ENCODE results near the gene WWC1. TPM values are rescaled to one million over a fixed set of nuclear protein-coding genes. Genes with fewer than 3 reads are reported as not detected.

Gene WWC1
- total RNA-seq, 2 donors from 2014 or later = 40.0 to 49.4 TPM

GRCh38 chr5:168463081-168463480 is 171.6 kb downstream of the WWC1 start:
- intact Hi-C loops (cut with DNase I) = no loop called here
- no peak overlapping the region for H3K4me3 ChIP-seq
- H3K4me1 ChIP-seq = no peaks in the 10 kb centered on the region
- H3K27ac ChIP-seq = no peak overlapping the region
- peaks cover 8 to 29% of the 10 kb centered on the region in 2 donors for H3K36me3 ChIP-seq (replicated peaks in 1 of 2; ENCODE audit: insufficient read depth in 1 of 2, low read depth in 2 of 2)
- TF ChIP-seq POLR2A (IDR thresholded peaks at IDR 0.05) (no peak), CTCF (IDR thresholded peaks at IDR 0.05) (no peak)
- ATAC-seq (no peak), DNase-seq (no peak)
- no peaks in the 10 kb centered on the region for H3K27me3 ChIP-seq
- 91 to 94% methylated on average over 2 of the region's 2 CpGs for WGBS, 2 donors
- no peaks in the 10 kb centered on the region for H3K9me3 ChIP-seq

GRCh38 chr5:168464214-168464613 is 172.8 kb downstream of the WWC1 start:
- TF ChIP-seq CTCF (IDR thresholded peaks at IDR 0.05) = no peak
- no peak for TF ChIP-seq POLR2A (IDR thresholded peaks at IDR 0.05)
- Histone ChIP-seq H3K27me3 (no peaks in the 10 kb centered on the region), H3K4me3 (no peak overlapping the region), H3K9me3 (no peaks in the 10 kb centered on the region), H3K27ac (no peak overlapping the region), H3K36me3 (replicated peaks in 1 of 2; ENCODE audit: insufficient read depth in 1 of 2, low read depth in 2 of 2) (peaks cover 8 to 23% of the 10 kb centered on the region in 2 donors), H3K4me1 (no peaks in the 10 kb centered on the region)
- WGBS, 2 donors = 46 to 65% methylated on average over 5 of the region's 5 CpGs
- no peak for DNase-seq
- intact Hi-C loops (cut with DNase I) = no loop called here
- no peak for ATAC-seq

GRCh38 chr5:168464641-168465040 is 173.2 kb downstream of the WWC1 start:
- no peak for ATAC-seq
- H3K27ac ChIP-seq = no peak overlapping the region
- no peak for DNase-seq
- no peaks in the 10 kb centered on the region for H3K9me3 ChIP-seq
- no peak for TF ChIP-seq CTCF (IDR thresholded peaks at IDR 0.05)
- no peak for TF ChIP-seq POLR2A (IDR thresholded peaks at IDR 0.05)
- H3K36me3 ChIP-seq (replicated peaks in 1 of 2; ENCODE audit: insufficient read depth in 1 of 2, low read depth in 2 of 2) = peaks cover 9 to 23% of the 10 kb centered on the region in 2 donors
- H3K4me3 ChIP-seq = no peak overlapping the region
- 93 to 95% methylated on average over 20 of the region's 20 CpGs for WGBS, 2 donors
- intact Hi-C loops (cut with DNase I) = no loop called here
- H3K4me1 ChIP-seq = no peaks in the 10 kb centered on the region
- no peaks in the 10 kb centered on the region for H3K27me3 ChIP-seq

GRCh38 chr5:168467755-168468330 is 176.4 kb downstream of the WWC1 start:
- Histone ChIP-seq H3K9me3 (no peaks in the 10 kb centered on the region), H3K27me3 (no peaks in the 10 kb centered on the region), H3K36me3 (replicated peaks in 1 of 2; ENCODE audit: insufficient read depth in 1 of 2, low read depth in 2 of 2) (peaks cover 13 to 23% of the 10 kb centered on the region in 2 donors), H3K4me3 (no peak overlapping the region), H3K27ac (no peak overlapping the region), H3K4me1 (no peaks in the 10 kb centered on the region)
- no peak for DNase-seq
- 85 to 89% methylated on average over 12 of the region's 12 CpGs for WGBS, 2 donors
- ATAC-seq = no peak
- TF ChIP-seq CTCF (IDR thresholded peaks at IDR 0.05) (no peak), POLR2A (IDR thresholded peaks at IDR 0.05) (no peak)
- intact Hi-C loops (cut with DNase I) = no loop called here

GRCh38 chr5:168468836-168469235 is 177.4 kb downstream of the WWC1 start:
- intact Hi-C loops (cut with DNase I) = no loop called here
- no peak for DNase-seq
- peaks cover 13 to 23% of the 10 kb centered on the region in 2 donors for H3K36me3 ChIP-seq (replicated peaks in 1 of 2; ENCODE audit: insufficient read depth in 1 of 2, low read depth in 2 of 2)
- no peak for TF ChIP-seq CTCF (IDR thresholded peaks at IDR 0.05)
- no peak for TF ChIP-seq POLR2A (IDR thresholded peaks at IDR 0.05)
- no peak overlapping the region for H3K4me3 ChIP-seq
- H3K4me1 ChIP-seq = no peaks in the 10 kb centered on the region
- no peak for ATAC-seq
- H3K27ac ChIP-seq = no peak overlapping the region
- H3K9me3 ChIP-seq = no peaks in the 10 kb centered on the region
- 79 to 91% methylated on average over 8 of the region's 8 CpGs for WGBS, 2 donors
- no peaks in the 10 kb centered on the region for H3K27me3 ChIP-seq

Measured in body of pancreas (tissue), 4 donors.